Mammary epithelial cell (primary cell): ENCODE measurements around the gene KANK3.
"Not testable (repeated sequence)": the region's sequence is repeated elsewhere in the genome, so short reads cannot be mapped to it uniquely, and the experiment has no call there.

Experiments used
- EZH2 ChIP-seq: IDR thresholded peaks from 2 replicates; pipeline ENCODE4 v1.6.1; 2012; ENCODE audit warnings: low read length, inconsistent platforms, borderline replicate concordance
- TF ChIP-seq, protein P1 (sequence below), 2 donors: IDR thresholded peaks in 1 of 2; conservative IDR thresholded peaks in 1 of 2; 2 replicates each; pipeline ENCODE4 v1.5.1; 2011 to 2012; ENCODE audit warnings: inconsistent platforms in 2 of 2, low read length in 2 of 2, mild to moderate bottlenecking in 2 of 2, control low read depth in 1 of 2, low read depth in 1 of 2; ENCODE audit not compliant: insufficient read depth in 1 of 2; ENCODE audit errors: extremely low read depth in 1 of 2

DNA sequence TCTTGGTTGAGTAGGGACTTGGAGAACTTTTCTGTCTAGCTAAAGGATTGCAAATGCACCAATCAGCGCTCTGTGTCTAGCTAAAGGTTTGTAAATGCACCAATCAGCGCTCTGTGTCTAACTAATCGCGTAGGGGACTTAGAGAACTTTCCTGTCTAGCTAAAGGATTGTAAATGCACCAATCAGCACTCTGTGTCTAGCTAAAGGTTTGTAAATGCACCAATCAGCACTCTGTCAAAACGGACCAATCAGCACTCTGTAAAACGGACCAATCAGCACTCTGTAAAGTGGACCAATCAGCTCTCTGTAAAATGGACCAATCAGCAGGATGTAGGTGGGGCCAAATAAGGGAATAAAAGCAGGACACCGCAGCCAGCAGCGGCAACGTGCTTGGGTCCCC is 43.4 kb upstream of the KANK3 start:
- not testable (repeated sequence) for TF ChIP-seq EZH2
- TF ChIP-seq, protein P1, sequence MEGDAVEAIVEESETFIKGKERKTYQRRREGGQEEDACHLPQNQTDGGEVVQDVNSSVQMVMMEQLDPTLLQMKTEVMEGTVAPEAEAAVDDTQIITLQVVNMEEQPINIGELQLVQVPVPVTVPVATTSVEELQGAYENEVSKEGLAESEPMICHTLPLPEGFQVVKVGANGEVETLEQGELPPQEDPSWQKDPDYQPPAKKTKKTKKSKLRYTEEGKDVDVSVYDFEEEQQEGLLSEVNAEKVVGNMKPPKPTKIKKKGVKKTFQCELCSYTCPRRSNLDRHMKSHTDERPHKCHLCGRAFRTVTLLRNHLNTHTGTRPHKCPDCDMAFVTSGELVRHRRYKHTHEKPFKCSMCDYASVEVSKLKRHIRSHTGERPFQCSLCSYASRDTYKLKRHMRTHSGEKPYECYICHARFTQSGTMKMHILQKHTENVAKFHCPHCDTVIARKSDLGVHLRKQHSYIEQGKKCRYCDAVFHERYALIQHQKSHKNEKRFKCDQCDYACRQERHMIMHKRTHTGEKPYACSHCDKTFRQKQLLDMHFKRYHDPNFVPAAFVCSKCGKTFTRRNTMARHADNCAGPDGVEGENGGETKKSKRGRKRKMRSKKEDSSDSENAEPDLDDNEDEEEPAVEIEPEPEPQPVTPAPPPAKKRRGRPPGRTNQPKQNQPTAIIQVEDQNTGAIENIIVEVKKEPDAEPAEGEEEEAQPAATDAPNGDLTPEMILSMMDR (conservative IDR thresholded peaks at IDR 0.05 in 1 of 2, IDR thresholded peaks at IDR 0.05 in 1 of 2; ENCODE audit: extremely low read depth in 1 of 2, insufficient read depth in 1 of 2, low read depth in 1 of 2, low read length in 2 of 2), result not testable (repeated sequence)
